GM10847 (cell line): ENCODE results near the gene ABHD12.

Source experiments
- POLR2A ChIP-seq: IDR thresholded peaks from 2 replicates; pipeline ENCODE4 v1.6.1; 2011; ENCODE audit not compliant: insufficient read length; ENCODE audit errors: extremely low read depth

ABHD12 gene

GRCh38 chr20:25320035-25320800 is 70.4 kb downstream of the ABHD12 start:
- no peak for TF ChIP-seq POLR2A

- TF ChIP-seq POLR2A = no peak
Measured at GRCh38 chr20:25319241-25320034, 71.2 kb downstream of the ABHD12 start.

- TF ChIP-seq POLR2A = no peak
Measured at GRCh38 chr20:25318471-25319240, 72.0 kb downstream of the ABHD12 start.

- no peak for TF ChIP-seq POLR2A
Measured at GRCh38 chr20:25317351-25318075, 73.1 kb downstream of the ABHD12 start.

GRCh38 chr20:25316506-25317190 is 74.0 kb downstream of the ABHD12 start:
- no peak for TF ChIP-seq POLR2A

GRCh38 chr20:25315418-25316210 is 75.0 kb downstream of the ABHD12 start:
- TF ChIP-seq POLR2A = no peak

- no peak for TF ChIP-seq POLR2A
Measured at GRCh38 chr20:25314497-25315417, 75.9 kb downstream of the ABHD12 start.

GRCh38 chr20:25313593-25313992 is 77.0 kb downstream of the ABHD12 start:
- no peak for TF ChIP-seq POLR2A

- no peak for TF ChIP-seq POLR2A
Measured at GRCh38 chr20:25310921-25311728, 79.5 kb downstream of the ABHD12 start.

GRCh38 chr20:25310268-25310920 is 80.2 kb downstream of the ABHD12 start:
- TF ChIP-seq POLR2A = no peak
